DMS153 treated with DMSO at 0.1 percent for 48 hours (cell line): Measurements from ENCODE around the gene ADARB1.
"Not testable (repeated sequence)": the region's sequence is repeated elsewhere in the genome, so short reads cannot be mapped to it uniquely, and the experiment has no call there.

Experiments used
- DNase-seq: peaks from one replicate; lab custom pipeline; 2025; ENCODE audit not compliant: unreplicated experiment; lab: John Stamatoyannopoulos, UW

The ADARB1 gene

GRCh38 chr21:45074048-45074817 lies at the start of gene ADARB1:
ADARB1 (plus strand) TSS chr21:45074580; CDS start chr21:45171657, 97,077 bp downstream.
- DNase-seq = no peak

- DNase-seq = no peak
Observed at GRCh38 chr21:45026066-45026745, 48.2 kb upstream of the ADARB1 start.

DNA sequence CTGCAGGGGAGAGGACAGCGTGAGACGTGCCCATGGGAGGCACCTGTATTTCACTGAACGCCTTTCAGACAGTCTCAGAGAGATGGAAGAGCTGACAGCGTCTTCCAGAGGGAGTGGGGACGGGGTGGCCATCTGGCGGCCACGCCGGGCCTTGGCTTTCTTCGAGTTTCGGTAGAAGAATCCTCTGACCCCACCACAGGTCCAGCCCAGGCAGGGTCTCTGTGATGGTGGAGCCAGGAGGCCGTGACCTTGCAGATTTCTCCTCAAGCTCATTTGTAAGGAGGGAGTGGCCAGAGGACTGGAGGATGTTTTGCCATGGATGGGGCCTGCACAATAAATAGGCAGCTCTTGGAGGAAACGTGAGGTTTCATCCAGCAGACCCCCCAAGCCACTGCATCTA lies 47.6 kb upstream of the ADARB1 start:
- DNase-seq = no peak

GRCh38 chr21:45027241-45028196 lies 46.9 kb upstream of the ADARB1 start:
- DNase-seq = no peak

GRCh38 chr21:45028645-45029044 lies 45.7 kb upstream of the ADARB1 start:
- not testable (repeated sequence) for DNase-seq

GRCh38 chr21:45029298-45029947 lies 45.0 kb upstream of the ADARB1 start:
- DNase-seq = peak; percentile 10

- DNase-seq = no peak
Observed at GRCh38 chr21:45029948-45030681, 44.3 kb upstream of the ADARB1 start.

DNA sequence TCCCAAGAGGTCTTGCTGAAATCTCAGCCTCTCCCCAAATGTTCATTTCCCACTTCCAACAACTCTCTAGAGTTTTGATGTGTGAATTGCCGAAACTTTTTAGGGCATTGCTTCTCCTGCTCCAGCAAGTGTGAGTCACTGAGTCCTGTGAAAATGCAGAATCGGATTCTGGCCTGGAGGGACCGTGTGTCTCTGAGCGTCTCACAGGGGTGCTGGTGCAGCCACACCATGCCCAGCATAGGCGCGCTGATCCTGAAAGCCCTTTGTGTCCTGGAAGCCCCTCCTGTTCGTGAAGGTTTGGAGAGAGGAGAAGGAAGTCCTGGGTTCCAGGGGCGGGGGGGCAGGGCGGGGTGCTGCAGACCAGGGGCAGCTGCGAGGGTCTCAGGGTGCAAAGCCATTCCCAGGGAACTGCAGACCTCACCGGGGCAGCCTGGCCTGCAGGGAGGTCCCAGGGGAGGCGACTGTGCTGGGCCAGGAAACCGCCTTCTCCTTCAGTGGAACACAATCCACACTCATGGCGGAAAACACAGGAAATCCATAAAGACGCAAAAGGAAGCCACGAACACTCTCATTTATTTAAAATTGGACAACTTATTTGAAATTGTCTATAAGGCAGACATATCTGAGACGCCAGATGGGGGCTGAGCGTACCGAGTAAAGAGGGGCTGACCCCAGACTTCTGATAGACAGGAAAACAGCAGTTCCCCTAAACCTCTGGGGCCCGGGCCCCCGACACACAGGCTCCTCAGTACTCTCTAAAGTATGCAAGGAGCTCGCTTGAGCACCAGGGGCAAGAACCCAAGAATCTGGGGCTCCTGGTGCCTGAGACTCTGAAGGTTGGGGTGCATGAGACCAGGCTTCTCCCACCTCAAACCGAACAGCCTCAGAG lies 43.5 kb upstream of the ADARB1 start:
- DNase-seq = no peak

DNA sequence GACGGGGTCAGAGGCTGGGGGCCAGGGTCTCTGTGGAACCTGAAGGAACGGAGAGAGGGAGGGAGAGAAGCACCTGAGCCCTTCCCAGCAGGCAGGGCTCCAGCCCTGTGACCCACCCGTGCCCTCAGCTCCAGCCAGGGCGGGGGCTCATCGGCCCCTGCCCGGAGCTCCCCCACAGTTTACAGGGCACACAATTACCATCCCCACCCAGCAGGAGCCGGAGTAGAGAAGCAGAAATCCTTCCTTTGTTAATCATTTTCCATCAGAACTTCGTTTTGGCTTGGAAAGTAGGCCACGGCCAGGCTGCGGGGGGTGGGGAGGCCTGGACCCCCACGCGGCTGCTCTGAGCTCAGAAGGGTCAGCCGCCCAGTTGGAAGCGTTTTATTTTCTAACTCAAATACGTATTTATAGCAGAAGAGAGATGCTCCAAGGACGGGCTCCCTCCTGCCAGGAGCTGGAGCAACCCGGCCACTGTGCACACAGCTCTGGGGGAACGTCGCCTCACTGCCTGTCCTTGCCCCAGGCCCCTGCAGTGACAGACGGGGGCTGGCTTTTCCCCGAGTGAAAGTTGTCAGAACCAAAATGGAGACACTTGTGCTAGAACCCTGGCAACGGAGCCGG lies 42.7 kb upstream of the ADARB1 start:
- DNase-seq = no peak

DNA sequence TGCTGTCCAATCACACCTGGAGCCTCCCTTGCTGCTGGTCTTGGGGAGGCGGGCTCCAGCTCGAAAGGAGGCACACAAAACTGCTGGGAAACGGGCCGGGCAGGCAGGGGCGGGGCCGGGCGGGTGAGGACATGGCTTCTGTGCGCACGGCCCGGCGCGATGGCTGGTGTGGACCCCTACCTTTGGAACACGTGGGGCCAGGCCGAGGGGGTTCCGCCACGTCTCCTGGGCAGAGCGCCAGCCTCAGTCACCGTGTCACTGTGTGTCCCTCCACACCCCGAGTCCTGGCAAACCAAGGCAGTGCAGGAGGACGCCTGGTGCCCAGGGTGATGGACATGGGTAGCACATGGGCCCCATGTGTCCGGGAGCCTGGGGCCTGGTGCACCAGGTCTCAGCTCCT lies 42.0 kb upstream of the ADARB1 start:
- no peak for DNase-seq

DNA sequence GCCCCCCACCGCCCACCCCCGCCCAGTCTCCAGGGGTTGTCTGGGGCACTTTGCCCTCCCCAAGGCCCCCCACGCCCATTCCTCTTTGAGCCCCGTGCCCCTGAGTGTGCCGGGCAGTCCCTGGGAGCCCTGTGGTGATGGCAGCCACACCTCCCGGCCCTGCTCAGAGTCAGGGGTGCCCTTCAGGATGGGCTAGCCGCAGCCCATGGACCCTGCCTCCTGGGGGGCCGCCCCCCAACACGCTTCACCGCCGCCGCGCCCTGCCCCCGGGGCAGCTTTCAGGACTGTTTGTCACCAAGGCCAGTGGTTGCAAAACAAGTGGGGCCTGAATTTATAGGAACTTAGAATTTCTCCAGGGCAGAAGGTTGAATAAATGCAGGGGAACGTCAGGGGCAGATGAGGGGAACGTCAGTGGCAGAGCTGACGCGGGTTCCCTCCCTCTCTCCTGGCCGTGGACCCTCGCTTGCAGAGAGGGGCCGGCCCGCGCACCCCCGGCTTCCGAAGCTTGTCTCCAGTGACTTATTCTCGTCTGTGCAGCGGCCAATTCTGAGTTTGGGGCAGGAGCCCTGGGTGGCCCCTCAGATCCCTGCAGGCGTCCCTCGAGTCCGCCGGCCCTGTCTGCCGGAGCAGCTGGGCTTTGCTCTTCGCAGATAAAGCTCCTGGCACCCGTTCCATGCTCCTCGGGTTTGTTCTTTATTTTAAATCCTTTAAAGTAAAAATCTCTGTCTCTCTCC lies 41.2 kb upstream of the ADARB1 start:
- no peak for DNase-seq

DNA sequence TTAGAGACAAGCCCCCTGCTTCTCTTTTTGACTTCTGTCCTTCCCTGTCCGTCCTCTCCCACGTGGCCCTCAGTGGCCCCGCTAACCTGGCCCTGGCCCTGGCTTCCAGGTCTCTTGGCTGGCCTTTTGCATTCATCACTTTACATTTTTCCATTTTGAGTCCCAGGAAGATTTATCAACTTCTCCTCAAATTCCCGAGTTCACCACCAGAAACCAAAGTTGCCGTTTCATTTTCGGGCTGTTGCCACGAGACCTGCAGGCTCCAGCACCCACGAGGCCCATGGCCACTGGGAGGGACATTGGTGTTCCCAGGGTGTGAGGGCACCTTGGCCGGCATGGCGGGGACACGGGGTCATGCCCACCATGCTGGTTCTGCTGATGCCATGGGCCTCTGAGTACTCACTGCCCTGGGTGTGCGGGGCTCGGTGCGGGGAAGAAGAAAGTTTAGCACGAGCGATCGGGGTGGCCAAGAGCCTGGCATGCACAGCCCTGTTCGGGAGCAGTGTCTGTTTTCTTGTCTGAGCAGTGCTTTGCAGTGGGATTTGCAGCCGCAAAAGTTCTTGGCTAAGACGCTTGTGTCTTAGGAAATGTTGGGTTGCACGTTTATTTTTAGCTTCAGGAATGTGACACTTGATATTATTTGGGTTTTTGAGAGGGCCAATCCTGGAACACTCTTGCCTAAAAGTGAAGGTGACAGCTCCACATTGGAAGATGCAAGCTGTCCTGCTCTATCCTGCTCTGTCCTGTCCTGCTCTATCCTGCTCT lies 40.4 kb upstream of the ADARB1 start:
- no peak for DNase-seq

GRCh38 chr21:45034556-45035476 lies 39.6 kb upstream of the ADARB1 start:
- no peak for DNase-seq

DNA sequence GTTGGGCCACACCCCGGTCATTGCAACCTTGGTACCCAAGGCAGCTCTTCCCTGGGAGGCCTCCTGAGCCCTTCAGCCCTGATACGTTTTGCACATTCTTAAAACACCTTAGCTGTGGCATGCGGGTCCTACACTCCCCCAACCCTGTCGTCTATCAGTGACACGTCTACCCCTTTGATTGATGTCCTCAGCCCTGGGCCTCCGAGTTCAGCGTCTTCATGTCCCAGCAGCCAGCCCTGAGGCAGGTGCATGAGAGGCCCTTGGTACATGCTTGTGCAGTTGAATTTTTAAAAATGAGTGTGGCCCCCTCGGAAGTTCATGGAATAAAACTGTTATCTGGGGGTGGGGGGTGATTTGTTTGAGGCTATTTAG lies 38.9 kb upstream of the ADARB1 start:
- no peak for DNase-seq

- no peak for DNase-seq
Observed at GRCh38 chr21:45036630-45037029, 37.8 kb upstream of the ADARB1 start.

DNA sequence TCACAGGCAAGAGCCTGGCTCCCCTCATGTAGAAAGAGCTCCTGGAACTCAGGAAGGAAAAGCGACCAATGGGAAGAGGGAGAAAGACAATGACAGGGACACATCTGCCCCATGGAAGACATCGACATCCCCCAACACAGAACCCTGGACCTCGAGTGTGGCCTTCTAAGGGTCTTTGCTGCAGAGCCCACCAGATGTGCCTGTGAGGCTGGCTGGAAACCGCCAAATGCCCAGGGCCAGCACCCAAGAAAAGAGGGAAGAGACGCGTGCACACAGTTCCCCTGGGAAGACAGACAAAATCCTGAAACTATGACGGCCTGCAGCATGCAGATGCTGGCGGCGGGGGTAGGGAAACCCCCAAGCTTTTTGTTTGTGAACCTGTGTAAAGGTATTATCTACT lies 36.4 kb upstream of the ADARB1 start:
- DNase-seq = no peak
